Stimulated activated naive B cell treated with anti-CD40 and anti-IgM and Interleukin-4, amounts not matched to agents 10 μg/mL and 1 μg/mL and 100 μg/mL, for 72 hours (primary cell): ENCODE measurements around the gene TMEM175.

Experiments
- ATAC-seq, 2 donors: fragments of 150-1000 bp; cut with Tn5 transposase; replicated peaks; 2 replicates each; pipeline ENCODE4 v1.10.0; 2021; ENCODE audit warnings: moderate library complexity in 1 of 2
- DNase-seq: peaks from one replicate; pipeline ENCODE4 v3.0.0; 2021
- H3K27ac Mint-ChIP-seq: one replicate; pipeline ENCODE4 v1.8.0; 2022; ENCODE audit warnings: mild to moderate bottlenecking, mixed read lengths
- H3K27me3 Mint-ChIP-seq, 2 donors: one replicate each; pipeline ENCODE4 v1.8.0; 2022; ENCODE audit warnings: mixed read lengths in 2 of 2
- H3K36me3 Mint-ChIP-seq, 2 donors: one replicate each; pipeline ENCODE4 v1.8.0; 2022; ENCODE audit warnings: mixed read lengths in 2 of 2, mild to moderate bottlenecking in 1 of 2
- H3K4me1 Mint-ChIP-seq, 2 donors: one replicate each; pipeline ENCODE4 v1.8.0; 2022; ENCODE audit warnings: mixed read lengths in 2 of 2, mild to moderate bottlenecking in 1 of 2
- H3K4me3 Mint-ChIP-seq, 2 donors: one replicate each; pipeline ENCODE4 v1.8.0; 2022; ENCODE audit warnings: mild to moderate bottlenecking in 2 of 2, mixed read lengths in 2 of 2, moderate library complexity in 1 of 2
- H3K9me3 Mint-ChIP-seq, 2 donors: one replicate each; pipeline ENCODE4 v1.8.0; 2022; ENCODE audit warnings: mixed read lengths in 2 of 2, mild to moderate bottlenecking in 1 of 2

The TMEM175 gene

DNA sequence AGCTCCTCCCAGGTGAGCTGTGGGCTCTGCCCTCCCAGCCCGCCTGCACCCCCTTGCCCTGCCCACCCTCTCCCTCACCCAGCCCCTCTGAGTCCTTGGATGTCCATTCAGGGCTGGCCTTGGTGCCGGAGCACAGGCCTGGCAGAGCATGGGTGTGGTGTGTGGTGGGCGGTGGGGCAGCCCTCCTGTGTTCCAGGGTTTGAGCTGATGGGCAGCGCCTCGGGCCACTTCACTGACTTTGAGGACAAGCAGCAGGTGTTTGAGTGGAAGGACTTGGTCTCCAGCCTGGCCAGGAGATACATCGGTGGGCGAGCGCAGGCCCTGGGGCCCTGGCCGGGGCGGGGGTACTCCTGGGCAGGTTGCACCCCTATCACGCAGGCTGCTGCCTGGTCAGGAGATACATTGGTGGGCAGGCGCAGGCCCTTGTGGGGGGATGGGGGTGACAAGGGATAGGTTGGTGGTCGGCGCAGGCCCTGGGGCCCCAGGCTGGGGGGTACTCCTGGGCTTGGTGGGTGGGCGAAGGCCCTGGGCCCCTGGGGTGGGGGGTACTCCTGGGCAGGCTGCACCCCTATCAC lies 68.5 kb downstream of the TMEM175 start:
- Mint-ChIP-seq H3K27me3 (peaks cover 53 to 70% of the 10 kb centered on the region in 2 donors), H3K4me3 (no peak overlapping the region), H3K27ac (no peak overlapping the region), H3K36me3 (peaks cover 0 to 1% of the 10 kb centered on the region in 2 donors), H3K4me1 (peaks cover 15 to 48% of the 10 kb centered on the region in 2 donors), H3K9me3 (peaks cover 0 to 1% of the 10 kb centered on the region in 2 donors)
- DNase-seq (no peak), ATAC-seq (no peak)

DNA sequence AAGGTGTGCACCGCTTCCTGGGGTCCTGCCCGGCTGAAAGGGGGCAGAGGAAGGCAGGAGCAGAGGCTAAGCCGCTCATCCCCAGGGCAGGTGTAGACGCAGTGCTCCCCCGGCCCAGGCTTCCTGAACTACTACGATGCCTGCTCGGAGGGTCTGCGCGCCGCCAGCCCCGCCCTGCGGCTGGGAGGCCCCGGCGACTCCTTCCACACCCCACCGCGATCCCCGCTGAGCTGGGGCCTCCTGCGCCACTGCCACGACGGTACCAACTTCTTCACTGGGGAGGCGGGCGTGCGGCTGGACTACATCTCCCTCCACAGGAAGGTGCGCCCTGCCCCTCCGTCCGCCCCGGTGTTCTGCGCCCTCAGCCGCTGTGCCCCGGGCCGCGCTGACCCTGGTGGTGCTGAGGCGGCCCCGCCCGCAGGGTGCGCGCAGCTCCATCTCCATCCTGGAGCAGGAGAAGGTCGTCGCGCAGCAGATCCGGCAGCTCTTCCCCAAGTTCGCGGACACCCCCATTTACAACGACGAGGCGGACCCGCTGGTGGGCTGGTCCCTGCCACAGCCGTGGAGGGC lies 69.4 kb downstream of the TMEM175 start:
- DNase-seq (no peak), ATAC-seq (no peak)
- H3K4me1 Mint-ChIP-seq: peaks cover 12 to 43% of the 10 kb centered on the region in 2 donors
- H3K36me3 Mint-ChIP-seq: peaks cover 0 to 1% of the 10 kb centered on the region in 2 donors
- H3K27ac Mint-ChIP-seq: no peak overlapping the region
- peaks cover 0 to 1% of the 10 kb centered on the region in 2 donors for H3K9me3 Mint-ChIP-seq
- peaks cover 53 to 70% of the 10 kb centered on the region in 2 donors for H3K27me3 Mint-ChIP-seq
- no peak overlapping the region for H3K4me3 Mint-ChIP-seq

DNA sequence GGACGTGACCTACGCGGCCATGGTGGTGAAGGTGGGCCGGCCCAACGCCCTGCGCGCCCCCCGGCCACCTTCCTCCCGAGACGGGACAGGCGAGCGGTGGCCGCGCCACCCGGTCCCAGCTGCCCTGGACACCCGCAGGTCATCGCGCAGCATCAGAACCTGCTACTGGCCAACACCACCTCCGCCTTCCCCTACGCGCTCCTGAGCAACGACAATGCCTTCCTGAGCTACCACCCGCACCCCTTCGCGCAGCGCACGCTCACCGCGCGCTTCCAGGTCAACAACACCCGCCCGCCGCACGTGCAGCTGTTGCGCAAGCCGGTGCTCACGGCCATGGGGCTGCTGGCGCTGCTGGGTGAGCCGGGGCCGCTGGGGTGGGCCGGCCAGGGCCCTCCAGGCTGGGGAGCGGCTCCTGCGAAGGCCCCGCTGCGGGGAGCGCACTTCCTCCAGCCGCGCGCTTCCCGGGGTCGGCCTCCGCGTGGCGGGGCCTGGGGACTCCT lies 69.9 kb downstream of the TMEM175 start:
- Mint-ChIP-seq H3K27me3 (peaks cover 54 to 70% of the 10 kb centered on the region in 2 donors), H3K27ac (no peak overlapping the region), H3K9me3 (peaks cover 0 to 4% of the 10 kb centered on the region in 2 donors), H3K36me3 (peaks cover 4% of the 10 kb centered on the region in 2 donors), H3K4me1 (peaks cover 9 to 43% of the 10 kb centered on the region in 2 donors), H3K4me3 (peak overlapping the region in 1 of 2 donors; percentile 9)
- ATAC-seq (no peak), DNase-seq (no peak)

DNA sequence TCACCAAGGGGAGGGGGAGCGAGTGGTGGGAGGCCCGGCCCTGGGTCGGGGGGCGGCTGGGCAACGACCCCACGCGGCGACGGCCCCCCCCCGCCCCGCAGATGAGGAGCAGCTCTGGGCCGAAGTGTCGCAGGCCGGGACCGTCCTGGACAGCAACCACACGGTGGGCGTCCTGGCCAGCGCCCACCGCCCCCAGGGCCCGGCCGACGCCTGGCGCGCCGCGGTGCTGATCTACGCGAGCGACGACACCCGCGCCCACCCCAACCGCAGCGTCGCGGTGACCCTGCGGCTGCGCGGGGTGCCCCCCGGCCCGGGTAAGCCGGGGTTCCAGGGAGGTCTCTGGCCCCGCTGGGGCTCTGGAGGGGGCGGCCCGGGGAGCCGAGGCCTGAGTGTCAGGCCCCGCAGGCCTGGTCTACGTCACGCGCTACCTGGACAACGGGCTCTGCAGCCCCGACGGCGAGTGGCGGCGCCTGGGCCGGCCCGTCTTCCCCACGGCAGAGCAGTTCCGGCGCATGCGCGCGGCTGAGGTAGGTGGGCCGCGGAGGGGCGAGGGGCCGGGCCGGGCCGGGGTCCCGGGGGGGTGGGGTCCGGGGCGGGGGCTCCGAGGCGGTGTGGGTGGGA lies 70.5 kb downstream of the TMEM175 start:
- H3K4me3 Mint-ChIP-seq: no peak overlapping the region
- H3K27me3 Mint-ChIP-seq: peaks cover 58 to 75% of the 10 kb centered on the region in 2 donors
- no peak for ATAC-seq
- H3K27ac Mint-ChIP-seq: no peak overlapping the region
- no peak for DNase-seq
- H3K36me3 Mint-ChIP-seq: peaks cover 4% of the 10 kb centered on the region in 2 donors
- H3K4me1 Mint-ChIP-seq: peaks cover 9 to 41% of the 10 kb centered on the region in 2 donors
- H3K9me3 Mint-ChIP-seq: peaks cover 0 to 4% of the 10 kb centered on the region in 2 donors

DNA sequence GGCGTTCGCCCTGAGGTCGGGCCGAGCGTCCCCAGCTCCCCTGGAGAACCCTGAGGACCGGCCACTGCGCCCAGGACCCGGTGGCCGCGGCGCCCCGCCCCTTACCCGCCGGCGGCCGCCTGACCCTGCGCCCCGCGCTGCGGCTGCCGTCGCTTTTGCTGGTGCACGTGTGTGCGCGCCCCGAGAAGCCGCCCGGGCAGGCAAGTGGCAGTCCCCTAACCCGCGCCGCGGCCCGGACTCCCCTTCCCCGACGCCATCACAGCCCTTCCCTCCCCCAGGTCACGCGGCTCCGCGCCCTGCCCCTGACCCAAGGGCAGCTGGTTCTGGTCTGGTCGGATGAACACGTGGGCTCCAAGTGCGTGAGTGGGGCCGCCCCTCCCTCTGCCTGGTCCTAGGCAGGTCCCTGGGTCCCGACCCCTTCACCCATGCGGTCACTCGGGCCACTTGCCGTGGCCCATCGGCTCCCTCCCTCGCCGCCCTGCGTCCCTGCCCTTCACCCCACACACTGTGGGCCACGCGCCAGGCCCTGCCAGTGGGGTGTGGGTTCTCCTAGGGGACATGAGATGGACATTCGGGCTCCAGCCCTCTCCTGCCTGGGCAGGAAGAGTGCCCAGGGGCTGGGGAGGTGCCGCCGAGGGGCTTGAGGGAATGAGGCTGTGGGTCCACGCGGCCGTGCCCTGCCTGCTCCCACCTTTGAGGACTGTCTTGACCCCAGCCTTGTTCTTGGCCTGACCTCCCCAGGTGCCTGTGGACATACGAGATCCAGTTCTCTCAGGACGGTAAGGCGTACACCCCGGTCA lies 71.2 kb downstream of the TMEM175 start:
- peak overlapping the region; percentile 75 for H3K27ac Mint-ChIP-seq

DNA sequence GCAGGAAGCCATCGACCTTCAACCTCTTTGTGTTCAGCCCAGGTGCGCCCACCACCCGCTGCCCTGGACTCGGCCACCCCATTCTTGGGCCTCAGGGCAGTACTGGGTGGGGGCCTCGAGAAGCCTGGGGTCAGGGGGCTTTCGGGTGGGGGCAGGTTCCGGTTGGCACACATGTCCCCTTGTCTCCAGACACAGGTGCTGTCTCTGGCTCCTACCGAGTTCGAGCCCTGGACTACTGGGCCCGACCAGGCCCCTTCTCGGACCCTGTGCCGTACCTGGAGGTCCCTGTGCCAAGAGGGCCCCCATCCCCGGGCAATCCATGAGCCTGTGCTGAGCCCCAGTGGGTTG lies 71.8 kb downstream of the TMEM175 start:
- Mint-ChIP-seq H3K4me1 (peaks cover 17 to 41% of the 10 kb centered on the region in 2 donors), H3K36me3 (peaks cover 3 to 4% of the 10 kb centered on the region in 2 donors), H3K4me3 (peak overlapping the region in 1 of 2 donors; percentile 28), H3K27ac (peak overlapping the region; percentile 75), H3K9me3 (peaks cover 0 to 4% of the 10 kb centered on the region in 2 donors), H3K27me3 (peaks cover 58 to 75% of the 10 kb centered on the region in 2 donors)
- DNase-seq (no peak), ATAC-seq (no peak)

More for the DNA sequence above, 71.2 kb downstream of the TMEM175 start:
- Mint-ChIP-seq H3K36me3 (peaks cover 4% of the 10 kb centered on the region in 2 donors), H3K4me1 (peaks cover 11 to 41% of the 10 kb centered on the region in 2 donors), H3K27me3 (peaks cover 58 to 75% of the 10 kb centered on the region in 2 donors), H3K9me3 (peaks cover 0 to 4% of the 10 kb centered on the region in 2 donors), H3K4me3 (peak overlapping the region in 1 of 2 donors; percentile 39)
- DNase-seq (no peak), ATAC-seq (no peak)

DNA sequence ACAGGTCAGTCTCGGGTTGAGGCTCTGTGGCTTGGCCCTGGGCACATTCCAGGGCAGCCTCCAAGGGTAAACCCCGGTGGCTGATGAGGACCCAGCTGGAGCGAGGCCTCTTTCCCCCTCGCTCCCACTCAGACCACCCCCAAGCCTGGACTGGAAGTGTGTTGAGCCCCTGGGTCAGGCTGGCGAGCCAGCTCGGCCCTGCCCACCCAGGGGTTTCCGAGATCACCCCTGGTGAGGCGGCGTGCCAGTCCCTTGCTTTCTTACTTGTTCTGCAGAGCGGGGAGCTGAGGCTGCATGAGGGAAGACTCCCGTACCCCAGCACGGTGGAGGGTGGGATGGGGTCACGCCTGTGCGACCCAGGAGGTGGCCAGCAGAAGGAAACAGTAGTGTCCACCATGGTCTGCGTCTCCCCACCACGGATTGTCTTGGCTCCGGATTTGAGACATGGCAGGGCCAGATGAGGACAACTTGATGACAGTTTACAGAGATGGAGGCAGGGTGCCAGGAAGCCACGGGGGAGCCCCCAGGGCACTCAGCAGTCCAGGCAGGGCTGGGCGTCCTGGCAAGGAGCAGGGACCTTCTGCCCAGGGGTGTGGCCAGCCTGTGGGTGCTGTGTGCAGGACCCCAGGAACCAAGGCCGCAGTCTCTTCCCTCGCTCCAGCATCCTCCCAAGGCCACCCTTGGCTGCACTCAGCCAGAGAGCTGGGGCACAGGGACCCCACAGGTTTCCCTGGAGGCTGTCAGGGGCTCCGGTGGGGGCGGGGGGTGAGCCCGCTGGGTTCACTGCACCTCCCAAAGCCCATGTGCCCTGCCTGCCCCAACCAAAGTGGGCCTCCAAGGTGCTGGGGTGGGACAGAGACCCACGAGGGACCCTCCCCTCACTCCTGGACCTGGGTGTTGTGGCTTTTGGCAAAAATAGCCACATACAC lies 72.6 kb downstream of the TMEM175 start:
- H3K9me3 Mint-ChIP-seq: peaks cover 0 to 3% of the 10 kb centered on the region in 2 donors
- ATAC-seq: no peak
- H3K27me3 Mint-ChIP-seq: peaks cover 56 to 73% of the 10 kb centered on the region in 2 donors
- peaks cover 15 to 39% of the 10 kb centered on the region in 2 donors for H3K4me1 Mint-ChIP-seq
- no peak overlapping the region for H3K4me3 Mint-ChIP-seq
- peaks cover 3 to 4% of the 10 kb centered on the region in 2 donors for H3K36me3 Mint-ChIP-seq
- DNase-seq: no peak
- no peak overlapping the region for H3K27ac Mint-ChIP-seq

DNA sequence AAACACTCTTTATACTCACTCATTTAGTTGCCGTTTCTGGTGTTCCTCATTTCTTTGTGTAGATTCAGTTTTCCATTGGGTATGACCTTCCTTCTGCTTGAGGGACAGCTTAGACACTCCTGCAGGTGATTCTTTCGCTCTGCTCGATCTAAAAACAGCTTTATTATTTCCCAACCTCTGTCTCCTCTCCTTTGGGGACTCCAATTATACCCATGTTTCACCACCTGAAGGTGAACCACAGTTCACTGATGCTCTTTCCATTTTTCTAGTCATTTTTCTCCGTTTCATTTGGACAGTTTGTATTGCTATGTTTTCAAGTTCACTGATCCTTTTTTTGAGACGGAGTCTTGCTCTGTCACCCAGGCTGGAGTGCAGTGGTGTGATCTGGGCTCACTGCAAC lies 74.6 kb downstream of the TMEM175 start:
- Mint-ChIP-seq H3K4me1 (peaks cover 18 to 29% of the 10 kb centered on the region in 2 donors), H3K36me3 (peaks cover 4% of the 10 kb centered on the region in 2 donors), H3K4me3 (no peak overlapping the region), H3K27ac (no peak overlapping the region), H3K27me3 (peaks cover 52 to 65% of the 10 kb centered on the region in 2 donors), H3K9me3 (peaks cover 0 to 3% of the 10 kb centered on the region in 2 donors)
- DNase-seq (no peak), ATAC-seq (no peak)
